HG03354 (cell line): Measurements from ENCODE around the gene LZTR1.
"Not testable (repeated sequence)": the region's sequence is repeated elsewhere in the genome, so short reads cannot be mapped to it uniquely, and the experiment has no call there.

Experiments
- ATAC-seq: cut with Tn5 transposase; IDR thresholded peaks from one replicate; pipeline ENCODE4 v1.9.1; 2021; ENCODE audit warnings: mild to moderate bottlenecking; ENCODE audit not compliant: unreplicated experiment, poor library complexity, severe bottlenecking

Gene LZTR1

GRCh38 chr22:20981787-20982562, at the start of gene LZTR1:
TSS of gene LZTR1 (plus strand) at chr22:20982297. CDS start at chr22:20982372, 75 bp downstream.
- peak; percentile 83 for ATAC-seq

GRCh38 chr22:20933910-20934309, 48.2 kb upstream of the LZTR1 start:
- no peak for ATAC-seq

- ATAC-seq: not testable (repeated sequence)
These were observed 47.0 kb upstream of the LZTR1 start for GRCh38 chr22:20935049-20935448.

GRCh38 chr22:20935780-20936539, 46.1 kb upstream of the LZTR1 start:
- ATAC-seq: not testable (repeated sequence)

- ATAC-seq: no peak
These were observed 44.9 kb upstream of the LZTR1 start for GRCh38 chr22:20937031-20937793.

- ATAC-seq: no peak
These were observed 44.1 kb upstream of the LZTR1 start for GRCh38 chr22:20937794-20938671.

- not testable (repeated sequence) for ATAC-seq
These were observed 42.5 kb upstream of the LZTR1 start for GRCh38 chr22:20939457-20940185.

GRCh38 chr22:20940186-20940651, 41.9 kb upstream of the LZTR1 start:
- ATAC-seq: no peak

GRCh38 chr22:20940904-20941385, 41.2 kb upstream of the LZTR1 start:
- ATAC-seq: no peak

- not testable (repeated sequence) for ATAC-seq
These were observed 39.7 kb upstream of the LZTR1 start for GRCh38 chr22:20942203-20942902.

- ATAC-seq: no peak
These were observed 38.8 kb upstream of the LZTR1 start for GRCh38 chr22:20943104-20943933.

GRCh38 chr22:20944042-20944441, 38.1 kb upstream of the LZTR1 start:
- ATAC-seq: no peak

- ATAC-seq: no peak
These were observed 36.5 kb upstream of the LZTR1 start for GRCh38 chr22:20945578-20945934.

GRCh38 chr22:20946080-20946986, 35.8 kb upstream of the LZTR1 start:
- no peak for ATAC-seq

- no peak for ATAC-seq
These were observed 35.1 kb upstream of the LZTR1 start for GRCh38 chr22:20946991-20947390.

GRCh38 chr22:20948450-20948849, 33.6 kb upstream of the LZTR1 start:
- ATAC-seq: no peak
